CD14-positive monocyte (primary cell): ENCODE measurements around the gene CR1L. TPM values are rescaled to one million over a fixed set of nuclear protein-coding genes. Genes with fewer than 3 reads are reported as not detected.

Experiments
- DNase-seq, 3 donors: peaks; one replicate each; pipeline ENCODE4 v3.0.0-alpha.2; 2011 to 2022
- H2AFZ ChIP-seq: 2 replicates; pipeline ENCODE4 v1.6.0; 2012; ENCODE audit warnings: mild to moderate bottlenecking, low read depth, low read length, inconsistent platforms; ENCODE audit not compliant: insufficient read depth, poor library complexity, severe bottlenecking
- H3K27ac ChIP-seq, 2 donors: 1 replicate in 1 of 2; 2 replicates in 1 of 2; pipeline ENCODE4 v1.5.1; 2012 to 2013; ENCODE audit warnings: low read length in 2 of 2, control low read depth in 1 of 2, inconsistent platforms in 1 of 2, low read depth in 1 of 2, mild to moderate bottlenecking in 1 of 2
- H3K27me3 ChIP-seq, 2 donors: one replicate each; pipeline versions ENCODE4 v1.6.0 to v1.6.1; 2011 to 2013; ENCODE audit warnings: low read length in 2 of 2; ENCODE audit not compliant: control insufficient read depth in 2 of 2, insufficient read depth in 2 of 2
- H3K36me3 ChIP-seq, 2 donors: replicated peaks in 1 of 2; 1 replicate in 1 of 2; 2 replicates in 1 of 2; pipeline versions ENCODE4 v1.5.1 to v1.6.1; 2012 to 2013; ENCODE audit warnings: low read length in 2 of 2, control low read depth in 1 of 2, inconsistent platforms in 1 of 2, mild to moderate bottlenecking in 1 of 2; ENCODE audit not compliant: insufficient read depth in 2 of 2, control insufficient read depth in 1 of 2
- H3K4me1 ChIP-seq, 2 donors: 1 replicate in 1 of 2; 2 replicates in 1 of 2; pipeline versions ENCODE4 v1.5.1 to v1.6.1; 2012 to 2013; ENCODE audit warnings: low read length in 2 of 2, control low read depth in 1 of 2, inconsistent platforms in 1 of 2, mild to moderate bottlenecking in 1 of 2, moderate library complexity in 1 of 2; ENCODE audit not compliant: insufficient read depth in 2 of 2, control insufficient read depth in 1 of 2
- H3K4me2 ChIP-seq: replicated peaks from 2 replicates; pipeline ENCODE3; 2012; ENCODE audit warnings: low read length, moderate library complexity, mild to moderate bottlenecking; ENCODE audit not compliant: poor library complexity, severe bottlenecking; ENCODE audit errors: extremely low read depth
- H3K4me3 ChIP-seq, 3 experiments: fragments of 200-600 bp in 1 of 3; sonication (generic) in 1 of 3; replicated peaks in 1 of 3; 1 replicate in 2 of 3; 2 replicates in 1 of 3; pipeline ENCODE4 v1.5.1; 2011 to 2013; ENCODE audit warnings: low read length in 3 of 3, mild to moderate bottlenecking in 3 of 3, control low read depth in 2 of 3, low read depth in 2 of 3, inconsistent platforms in 1 of 3, moderate library complexity in 1 of 3
- H3K79me2 ChIP-seq: 2 replicates; pipeline ENCODE4 v1.6.0; 2012; ENCODE audit warnings: mild to moderate bottlenecking, control low read depth, inconsistent platforms, low read length, moderate library complexity; ENCODE audit not compliant: insufficient read depth
- H3K9ac ChIP-seq: 2 replicates; pipeline ENCODE4 v1.6.0; 2017; ENCODE audit warnings: low read length, mild to moderate bottlenecking; ENCODE audit not compliant: insufficient read depth, poor library complexity, severe bottlenecking
- H3K9me3 ChIP-seq, 2 donors: replicated peaks in 1 of 2; 1 replicate in 1 of 2; 2 replicates in 1 of 2; pipeline versions ENCODE4 v1.5.1 to v1.6.1; 2012 to 2013; ENCODE audit warnings: low read length in 2 of 2, control low read depth in 1 of 2; ENCODE audit not compliant: control insufficient read depth in 1 of 2, insufficient read depth in 1 of 2
- H4K20me1 ChIP-seq: 2 replicates; pipeline ENCODE4 v1.6.0; 2012; ENCODE audit warnings: mild to moderate bottlenecking, low read length, control low read depth, moderate library complexity; ENCODE audit not compliant: insufficient read depth
- H3K27ac Mint-ChIP-seq, 7 donors: one replicate each; pipeline ENCODE4 v1.8.0; 2020; ENCODE audit warnings: mild to moderate bottlenecking in 7 of 7, mixed read lengths in 7 of 7, moderate library complexity in 6 of 7, inconsistent platforms in 2 of 7
- H3K27me3 Mint-ChIP-seq, 3 donors: one replicate each; pipeline ENCODE4 v1.8.0; 2021 to 2022; ENCODE audit warnings: low read depth in 3 of 3, mild to moderate bottlenecking in 3 of 3, mixed read lengths in 3 of 3, moderate library complexity in 3 of 3, inconsistent platforms in 1 of 3
- H3K36me3 Mint-ChIP-seq, 2 donors: one replicate each; pipeline ENCODE4 v1.8.0; 2020; ENCODE audit warnings: mixed read lengths in 2 of 2, inconsistent platforms in 1 of 2, mild to moderate bottlenecking in 1 of 2
- H3K4me1 Mint-ChIP-seq: one replicate; pipeline ENCODE4 v1.8.0; 2020; ENCODE audit warnings: mild to moderate bottlenecking, mixed read lengths
- H3K4me3 Mint-ChIP-seq, 2 donors: one replicate each; pipeline ENCODE4 v1.8.0; 2020; ENCODE audit warnings: mild to moderate bottlenecking in 2 of 2, mixed read lengths in 2 of 2, moderate library complexity in 1 of 2
- H3K9me3 Mint-ChIP-seq, 7 donors: one replicate each; pipeline ENCODE4 v1.8.0; 2020 to 2022; ENCODE audit warnings: mixed read lengths in 7 of 7, mild to moderate bottlenecking in 6 of 7, moderate library complexity in 6 of 7, inconsistent platforms in 2 of 7
- CTCF ChIP-seq: fragments of 200-600 bp; IDR thresholded peaks from one replicate; pipeline ENCODE4 v1.8.0; 2022; ENCODE audit warnings: antibody characterized with exemption, mild to moderate bottlenecking
- WGBS: methylation state at CpG from one replicate; pipeline ENCODE4 v1.1.5; 2013; ENCODE audit warnings: missing lambda C conversion rate; ENCODE audit not compliant: insufficient coverage; 5-methylcytosine and 5-hydroxymethylcytosine counted together
- intact Hi-C, 2 donors: fragments of 100-400 bp; cut with micrococcal nuclease; formaldehyde crosslinking; loops; one replicate each; pipeline versions ENCODE4 v1.15.0 to v1.15.1; 2023
- polyA plus RNA-seq, 3 donors: library from polyadenylated mRNA; depleted of rRNA in 1 of 3; unstranded in 2 of 3; stranded (reverse) in 1 of 3; fragments of 300-500 nt in 2 of 3; fragments of >200 nt in 1 of 3; fragmentation: Illumina TruSeq in 2 of 3; gene quantifications; 1 replicate in 2 of 3; 2 replicates in 1 of 3; pipeline ENCODE4 v1.2.3, GENCODE V29; 2012 to 2021

CR1L gene
- polyA plus RNA-seq, 3 donors, result 0.49 TPM; not detected in 2

- Mint-ChIP-seq H3K4me3 (peak overlapping the region in 1 of 2 donors; percentile 21), H3K27me3 (peaks cover 24 to 48% (median 39%) of the 10 kb centered on the region in 3 donors), H3K27ac (no peak overlapping the region), H3K36me3 (no peaks in the 10 kb centered on the region), H3K9me3 (peaks cover 0 to 12% (median 2%) of the 10 kb centered on the region in 7 donors), H3K4me1 (peaks cover 14% of the 10 kb centered on the region)
- Histone ChIP-seq H3K4me3 (no peak overlapping the region), H3K4me1 (peaks cover 7 to 10% of the 10 kb centered on the region in 2 donors), H3K79me2 (no peaks in the 10 kb centered on the region), H3K9ac (no peak overlapping the region), H3K4me2 (no peak overlapping the region), H3K27ac (no peak overlapping the region), H3K9me3 (no peaks in the 10 kb centered on the region), H2AFZ (no peak overlapping the region), H3K36me3 (no peaks in the 10 kb centered on the region), H3K27me3 (peaks cover 45 to 50% of the 10 kb centered on the region in 2 donors), H4K20me1 (no peaks in the 10 kb centered on the region)
- intact Hi-C loops, result no loop called here
- peak; percentile 36 for TF ChIP-seq CTCF
- 0% methylated on average over 1 of the region's 5 CpGs for WGBS
- peak in 1 of 3 donors; percentile 11 for DNase-seq
Observed at GRCh38 chr1:207672522-207673130, 27.7 kb downstream of the CR1L start.

DNA sequence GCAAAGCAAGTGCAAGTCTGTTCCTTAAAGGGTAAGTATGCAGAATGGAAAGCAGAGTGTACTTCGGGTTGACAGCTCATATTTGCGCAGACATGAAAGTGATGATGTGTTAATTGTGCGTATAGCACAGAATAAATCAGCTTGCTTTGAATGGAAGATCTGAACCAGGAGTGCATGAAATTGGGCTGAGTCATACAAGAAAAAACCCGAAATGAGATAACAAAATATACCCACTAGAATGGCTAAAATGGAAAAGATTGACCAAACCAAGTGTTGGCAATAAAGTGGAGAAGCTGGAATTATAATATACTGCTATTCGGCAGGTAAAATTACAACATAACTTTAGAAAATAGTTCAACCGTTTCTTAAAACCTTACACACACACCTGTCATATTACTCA is 28.5 kb downstream of the CR1L start:
- H3K27me3 Mint-ChIP-seq, result peaks cover 20 to 40% (median 33%) of the 10 kb centered on the region in 3 donors
- TF ChIP-seq CTCF, result no peak

More for the DNA sequence above, 28.5 kb downstream of the CR1L start:
- H3K27ac ChIP-seq, result no peak overlapping the region
- H3K27me3 ChIP-seq, result peaks cover 37 to 42% of the 10 kb centered on the region in 2 donors
- H3K4me2 ChIP-seq, result no peak overlapping the region
- peaks cover 7 to 10% of the 10 kb centered on the region in 2 donors for H3K4me1 ChIP-seq
- no peak overlapping the region for H3K4me3 Mint-ChIP-seq
- no peaks in the 10 kb centered on the region for H4K20me1 ChIP-seq
- H3K36me3 Mint-ChIP-seq, result no peaks in the 10 kb centered on the region
- H3K9me3 Mint-ChIP-seq, result peaks cover 0 to 12% (median under 1%) of the 10 kb centered on the region in 7 donors
- H3K9ac ChIP-seq, result no peak overlapping the region
- intact Hi-C loops, result no loop called here
- H2AFZ ChIP-seq, result no peak overlapping the region
- H3K27ac Mint-ChIP-seq, result no peak overlapping the region
- H3K4me3 ChIP-seq, result no peak overlapping the region
- no peaks in the 10 kb centered on the region for H3K36me3 ChIP-seq
- H3K79me2 ChIP-seq, result no peaks in the 10 kb centered on the region
- no peak for DNase-seq
- no peaks in the 10 kb centered on the region for H3K9me3 ChIP-seq
- peaks cover 14% of the 10 kb centered on the region for H3K4me1 Mint-ChIP-seq
- WGBS, result 100% methylated on average over 2 of the region's 6 CpGs
